ENCODE results near the gene PLXNA4.

Gene PLXNA4

DNA sequence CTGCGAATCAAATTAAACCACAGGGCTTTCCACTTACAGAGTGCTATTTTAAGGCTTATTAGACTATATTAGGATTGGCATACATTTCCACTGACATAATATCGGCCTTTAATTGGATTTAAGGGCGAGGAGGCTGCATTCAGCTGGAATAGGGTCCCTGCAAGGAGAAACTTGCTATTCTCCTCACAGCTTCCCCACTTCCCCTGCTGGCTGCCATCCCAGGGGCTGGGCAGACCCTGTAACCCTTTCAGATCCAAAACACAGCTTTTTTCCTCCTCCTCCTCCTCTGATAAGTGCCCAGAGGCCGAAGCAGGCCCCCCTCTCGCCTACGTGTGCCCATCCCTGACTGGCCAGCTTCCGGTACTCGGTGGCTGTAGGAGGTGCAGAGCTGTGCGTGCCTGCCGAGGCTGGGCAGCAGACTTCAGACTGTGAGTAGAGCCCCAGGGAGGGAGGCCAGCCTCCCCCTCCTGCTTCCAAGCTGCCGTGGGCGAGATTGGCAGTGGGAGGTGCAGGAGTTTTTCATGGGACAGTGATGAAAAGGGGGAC, 224.2 kb downstream of the PLXNA4 start:
- DNase-seq (ENCODE audit: low read depth in 1 of 2, low spot score in 1 of 2) = no peak

DNA sequence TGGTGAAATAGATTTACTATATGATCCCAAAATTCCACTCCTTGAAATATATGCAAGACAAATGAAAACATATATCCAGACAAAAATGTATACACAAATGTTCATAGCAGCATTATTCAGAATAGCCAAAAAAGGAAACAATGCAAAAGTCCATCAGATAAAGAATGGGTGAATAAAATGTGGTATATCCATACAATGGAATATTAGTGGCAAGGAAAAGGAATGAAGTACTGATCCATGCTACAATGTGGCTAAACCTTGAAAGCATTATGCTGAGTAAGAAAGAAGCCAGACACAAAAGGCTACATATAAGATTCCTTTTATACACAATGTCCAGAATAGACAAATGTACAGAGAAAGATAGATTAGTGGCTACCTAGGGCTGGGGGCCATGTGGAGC, 225.5 kb downstream of the PLXNA4 start:
- no peak for TF ChIP-seq JUND (IDR thresholded peaks at IDR 0.05; ENCODE audit: low read depth)
- in situ Hi-C loops (cut with HindIII; ENCODE audit: low pct_unique_long_range_greater_than_20kb, low sequenced_read_pairs) = no loop called here

More for the DNA sequence above, 224.2 kb downstream of the PLXNA4 start:
- TF ChIP-seq JUND (IDR thresholded peaks at IDR 0.05; ENCODE audit: low read depth) = no peak
- in situ Hi-C loops (cut with HindIII; ENCODE audit: low pct_unique_long_range_greater_than_20kb, low sequenced_read_pairs) = no loop called here

DNA sequence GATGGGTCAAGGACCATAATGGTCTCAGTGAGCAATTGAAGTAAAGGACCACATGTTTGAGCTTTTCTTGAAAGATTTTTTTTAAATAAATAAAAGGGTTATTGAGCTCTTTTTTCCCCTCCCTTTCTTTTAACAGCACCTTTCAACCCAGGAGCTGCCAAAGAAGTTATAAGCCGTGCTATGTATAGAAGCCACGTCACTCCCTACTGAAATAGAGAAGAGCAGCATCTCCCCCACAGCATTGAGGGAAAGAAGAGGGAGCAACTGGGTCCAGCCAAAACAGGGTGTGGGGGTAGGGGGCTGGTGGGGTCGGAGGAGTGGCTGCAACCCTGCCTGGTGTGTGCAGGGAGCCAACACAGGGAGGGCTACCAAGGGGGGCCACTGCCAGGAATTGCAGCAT, 227.2 kb downstream of the PLXNA4 start:
- no peak for DNase-seq (ENCODE audit: low read depth in 1 of 2, low spot score in 1 of 2)
- in situ Hi-C loops (cut with HindIII; ENCODE audit: low pct_unique_long_range_greater_than_20kb, low sequenced_read_pairs) = no loop called here
- TF ChIP-seq JUND (IDR thresholded peaks at IDR 0.05; ENCODE audit: low read depth) = no peak

More for the DNA sequence above, 225.5 kb downstream of the PLXNA4 start:
- DNase-seq (ENCODE audit: low read depth in 1 of 2, low spot score in 1 of 2) = no peak

DNA sequence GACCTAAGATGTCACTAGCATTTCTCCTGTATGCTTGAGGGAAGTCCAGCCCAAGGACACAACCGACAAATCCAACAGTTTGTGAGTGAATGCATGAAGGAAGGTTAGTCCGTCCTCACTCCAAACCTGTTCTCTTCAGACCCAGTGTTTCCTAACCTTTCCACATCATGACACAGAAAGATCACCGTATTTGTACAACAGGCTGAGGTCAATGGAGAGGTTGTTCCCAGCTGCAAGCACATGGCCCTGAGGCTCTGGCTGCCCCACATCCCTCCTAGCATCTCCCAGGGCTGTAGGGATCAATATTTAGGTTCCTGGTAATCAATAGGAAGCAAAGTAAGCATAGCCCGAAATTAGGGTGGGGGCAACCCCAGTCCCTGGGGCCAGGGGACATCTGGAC, 227.9 kb downstream of the PLXNA4 start:
- no peak for TF ChIP-seq JUND (IDR thresholded peaks at IDR 0.05; ENCODE audit: low read depth)
- no peak for DNase-seq (ENCODE audit: low read depth in 1 of 2, low spot score in 1 of 2)
- in situ Hi-C loops (cut with HindIII; ENCODE audit: low pct_unique_long_range_greater_than_20kb, low sequenced_read_pairs) = no loop called here

DNA sequence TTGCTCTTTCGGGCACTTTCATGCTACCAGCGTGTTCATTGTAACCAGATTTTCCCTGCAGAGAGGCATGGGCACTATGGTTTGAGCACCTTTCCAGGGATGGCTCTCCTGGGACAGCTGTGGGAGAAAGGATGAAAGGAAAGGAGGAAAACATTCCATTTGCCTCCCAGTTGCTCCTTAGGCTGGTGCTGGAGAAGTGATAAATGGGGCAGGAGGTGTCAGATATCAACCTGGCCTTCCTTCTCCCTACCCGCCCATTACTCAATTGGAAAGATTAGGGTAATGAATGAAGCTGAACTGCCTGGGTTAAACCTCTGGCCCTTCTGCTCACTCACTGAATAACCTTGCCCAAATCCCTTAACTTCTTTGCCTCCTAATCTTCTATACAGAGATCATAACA, 228.4 kb downstream of the PLXNA4 start:
- in situ Hi-C loops (cut with HindIII; ENCODE audit: low pct_unique_long_range_greater_than_20kb, low sequenced_read_pairs) = no loop called here
- DNase-seq (ENCODE audit: low read depth in 1 of 2, low spot score in 1 of 2) = no peak
- no peak for TF ChIP-seq JUND (IDR thresholded peaks at IDR 0.05; ENCODE audit: low read depth)

DNA sequence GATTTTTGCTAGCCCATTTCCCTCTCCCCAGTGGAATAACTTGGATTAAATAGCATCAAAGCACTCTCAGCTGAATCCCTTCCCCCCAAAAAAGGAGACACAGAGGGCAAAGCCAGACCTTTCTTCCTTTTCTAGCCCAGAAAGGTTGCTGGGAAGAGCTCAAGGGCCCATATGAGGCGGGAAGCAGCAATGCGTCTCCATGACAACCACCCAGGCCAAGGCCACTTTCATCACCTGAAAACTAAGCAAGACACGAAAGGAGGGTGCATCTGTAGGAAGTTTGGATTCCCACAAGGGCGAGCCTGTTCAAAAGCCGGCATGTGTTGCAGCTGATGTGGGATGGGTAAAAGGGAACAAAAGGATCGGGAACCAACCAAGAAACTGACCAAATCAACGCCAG, 229.1 kb downstream of the PLXNA4 start:
- no peak for TF ChIP-seq JUND (IDR thresholded peaks at IDR 0.05; ENCODE audit: low read depth)
- no peak for DNase-seq (ENCODE audit: low read depth in 1 of 2, low spot score in 1 of 2)
- in situ Hi-C loops (cut with HindIII; ENCODE audit: low pct_unique_long_range_greater_than_20kb, low sequenced_read_pairs) = no loop called here

DNA sequence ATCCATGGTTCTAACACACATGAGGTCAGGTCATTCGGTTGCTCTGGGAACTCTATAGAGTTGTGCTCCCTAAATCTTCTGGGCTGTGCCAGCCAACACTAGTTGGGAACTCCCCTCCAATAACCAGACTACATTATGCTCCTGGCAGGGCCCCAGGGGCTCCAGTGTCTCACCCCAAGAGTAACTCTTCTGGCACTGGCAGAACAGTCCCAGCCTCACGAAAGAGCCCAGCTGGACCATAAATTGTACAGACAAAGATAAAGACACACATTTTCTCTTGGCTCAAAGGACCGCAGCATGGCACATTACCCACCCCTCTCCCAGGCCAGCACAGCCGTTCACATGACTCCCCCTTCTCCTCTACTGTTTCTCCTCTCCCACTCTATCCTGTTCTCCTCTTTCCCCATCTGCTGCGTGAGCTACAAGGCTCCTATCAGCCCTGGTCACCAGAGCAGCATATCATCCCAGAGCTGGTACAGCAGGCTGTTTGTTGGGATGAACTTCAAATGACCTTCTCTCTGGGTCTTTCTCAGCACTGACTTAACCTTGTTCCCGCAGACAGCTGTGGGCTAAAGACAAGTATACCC, 230.6 kb downstream of the PLXNA4 start:
- TF ChIP-seq JUND (IDR thresholded peaks at IDR 0.05; ENCODE audit: low read depth) = no peak
- in situ Hi-C loops (cut with HindIII; ENCODE audit: low pct_unique_long_range_greater_than_20kb, low sequenced_read_pairs) = no loop called here
- no peak for DNase-seq (ENCODE audit: low read depth in 1 of 2, low spot score in 1 of 2)

DNA sequence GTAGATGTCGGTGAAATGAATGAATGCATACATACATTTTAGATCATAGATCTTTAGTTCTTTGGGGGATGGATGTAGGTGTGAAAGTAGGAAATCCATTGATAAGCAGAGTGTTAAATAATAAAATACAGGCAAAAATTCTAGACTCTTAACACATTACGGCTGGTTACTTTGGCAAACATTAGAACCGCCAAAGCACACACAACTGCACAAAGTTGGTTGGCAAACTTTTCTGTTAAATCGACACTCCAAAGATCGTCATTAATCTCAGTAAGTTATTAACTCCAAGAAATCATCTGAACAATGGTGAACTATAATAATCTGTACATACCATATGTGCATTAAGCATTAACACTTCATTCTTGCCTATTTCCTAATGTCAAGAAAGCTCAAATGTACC, 231.2 kb downstream of the PLXNA4 start:
- DNase-seq (ENCODE audit: low read depth in 1 of 2, low spot score in 1 of 2) = no peak
- in situ Hi-C loops (cut with HindIII; ENCODE audit: low pct_unique_long_range_greater_than_20kb, low sequenced_read_pairs) = no loop called here
- no peak for TF ChIP-seq JUND (IDR thresholded peaks at IDR 0.05; ENCODE audit: low read depth)

DNA sequence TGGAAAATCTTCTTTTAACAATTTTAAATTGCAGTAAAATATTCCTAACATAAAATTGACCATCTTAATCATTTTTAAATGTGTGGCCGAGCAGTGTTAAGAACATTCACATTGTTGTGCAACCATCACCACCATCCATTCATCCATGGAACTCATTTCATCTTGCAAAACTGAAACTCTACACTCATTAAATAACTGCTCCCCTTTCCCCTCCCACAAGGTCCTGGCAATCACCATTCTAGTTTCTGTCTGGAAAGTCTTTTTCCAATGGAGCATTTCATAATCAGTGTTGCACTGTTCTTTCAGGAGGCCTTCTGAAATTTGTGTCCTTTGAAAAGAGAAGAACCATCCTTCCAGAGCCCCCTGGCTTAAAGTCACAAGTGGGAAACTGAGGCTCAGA, 233.1 kb downstream of the PLXNA4 start:
- in situ Hi-C loops (cut with HindIII; ENCODE audit: low pct_unique_long_range_greater_than_20kb, low sequenced_read_pairs) = no loop called here

DNA sequence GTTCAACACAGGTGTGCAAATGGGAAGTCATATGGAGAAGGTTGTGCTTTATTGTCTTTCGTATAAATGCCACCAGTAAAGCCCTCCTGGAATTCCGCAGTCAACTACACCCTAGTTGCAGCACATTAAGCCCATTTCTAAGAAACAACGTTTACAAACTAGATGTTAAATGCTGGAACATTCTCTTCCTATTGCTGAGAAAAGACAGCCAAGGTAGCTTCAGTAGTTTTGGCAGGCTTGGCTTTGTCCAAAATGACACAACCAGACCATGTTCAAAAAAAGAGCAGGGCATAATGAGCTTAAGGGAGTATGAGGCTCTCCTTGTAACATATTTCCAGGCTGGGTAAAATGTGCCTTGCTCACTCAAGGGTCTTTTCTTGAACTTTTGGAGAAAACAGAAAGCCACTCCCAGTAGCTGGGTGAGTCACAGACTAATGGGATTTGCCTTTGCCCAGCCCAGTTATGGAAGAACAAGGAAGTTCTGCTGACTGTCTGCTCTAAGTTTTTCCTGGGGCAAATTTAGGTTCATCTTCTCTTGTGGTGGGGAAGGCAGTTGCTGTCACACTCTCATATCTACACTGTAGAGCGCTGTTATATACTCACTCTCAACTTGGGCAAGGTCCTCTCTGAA, 238.7 kb downstream of the PLXNA4 start:
- no peak for DNase-seq (ENCODE audit: low read depth in 1 of 2, low spot score in 1 of 2)
- TF ChIP-seq JUND (IDR thresholded peaks at IDR 0.05; ENCODE audit: low read depth) = no peak
- in situ Hi-C loops (cut with HindIII; ENCODE audit: low pct_unique_long_range_greater_than_20kb, low sequenced_read_pairs) = no loop called here

More for the DNA sequence above, 233.1 kb downstream of the PLXNA4 start:
- DNase-seq (ENCODE audit: low read depth in 1 of 2, low spot score in 1 of 2) = no peak
- no peak for TF ChIP-seq JUND (IDR thresholded peaks at IDR 0.05; ENCODE audit: low read depth)

DNA sequence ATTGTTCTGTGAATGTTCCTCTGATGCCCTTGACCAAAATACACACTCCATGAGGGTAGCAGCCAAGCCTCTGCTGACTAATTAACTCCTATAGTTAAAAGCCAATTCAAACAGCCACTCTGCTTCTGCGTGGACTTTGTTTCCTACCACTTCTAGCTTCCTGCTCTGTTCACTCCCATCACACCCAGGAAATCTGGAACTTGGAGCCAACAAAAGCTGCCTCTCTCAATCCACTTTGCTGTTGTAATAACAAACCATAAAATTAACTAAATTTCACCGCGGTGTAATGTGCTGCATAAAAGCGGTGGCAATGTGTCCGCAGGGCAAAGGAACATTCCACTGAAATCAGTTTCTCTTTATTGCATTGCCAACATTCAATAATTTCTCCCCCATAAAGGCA, 239.5 kb downstream of the PLXNA4 start:
- TF ChIP-seq JUND (IDR thresholded peaks at IDR 0.05; ENCODE audit: low read depth) = no peak
- no peak for DNase-seq (ENCODE audit: low read depth in 1 of 2, low spot score in 1 of 2)
- in situ Hi-C loops (cut with HindIII; ENCODE audit: low pct_unique_long_range_greater_than_20kb, low sequenced_read_pairs) = no loop called here

DNA sequence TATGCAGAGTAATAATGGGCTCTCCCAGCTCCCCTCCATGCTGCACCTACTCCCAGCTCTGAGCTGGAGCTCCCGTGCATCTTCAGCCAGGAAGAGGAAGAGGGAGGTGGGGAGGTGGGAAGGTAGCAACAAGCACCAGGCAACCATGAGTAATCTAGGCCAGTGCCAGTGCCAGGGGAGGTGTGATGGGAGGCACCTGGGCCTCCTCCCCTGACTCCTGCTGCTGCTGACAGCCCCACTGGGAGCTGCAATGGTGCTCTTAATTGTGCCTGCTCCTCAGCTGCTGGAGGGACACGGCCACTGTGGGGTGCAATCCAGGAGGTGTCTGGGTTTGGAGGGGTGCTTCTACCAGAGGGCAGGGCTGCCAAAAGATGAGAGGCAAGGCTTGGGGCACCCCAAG, 243.0 kb downstream of the PLXNA4 start:
- in situ Hi-C loops (cut with HindIII; ENCODE audit: low pct_unique_long_range_greater_than_20kb, low sequenced_read_pairs) = no loop called here
- no peak for TF ChIP-seq JUND (IDR thresholded peaks at IDR 0.05; ENCODE audit: low read depth)
- no peak for DNase-seq (ENCODE audit: low read depth in 1 of 2, low spot score in 1 of 2)

DNA sequence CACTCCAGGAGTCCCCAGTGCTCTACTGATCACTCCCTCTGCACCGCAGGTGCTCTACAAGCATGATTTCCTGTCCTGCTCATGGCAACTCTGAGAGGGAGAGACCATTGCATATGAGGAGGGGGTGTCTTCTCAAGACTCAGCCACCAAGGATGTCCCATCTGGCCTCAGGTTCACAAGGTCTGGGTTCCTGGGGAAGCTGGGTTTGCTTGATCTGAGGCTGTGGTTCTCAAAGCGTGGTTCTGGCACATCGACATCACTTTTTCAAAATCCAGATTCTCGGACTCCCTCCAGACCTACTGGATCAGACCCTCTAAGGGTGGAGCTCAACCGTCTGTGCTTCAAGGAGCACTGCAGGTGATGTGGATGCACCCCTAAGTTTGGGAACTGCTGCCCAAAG, 247.5 kb downstream of the PLXNA4 start:
- in situ Hi-C loops (cut with HindIII; ENCODE audit: low pct_unique_long_range_greater_than_20kb, low sequenced_read_pairs) = no loop called here
- no peak for DNase-seq (ENCODE audit: low read depth in 1 of 2, low spot score in 1 of 2)
- TF ChIP-seq JUND (IDR thresholded peaks at IDR 0.05; ENCODE audit: low read depth) = no peak
